H1 (cell line): Measurements from ENCODE around the gene PTCHD1.

Source experiments
- CTCF ChIP-seq, 3 experiments: IDR thresholded peaks; 1 replicate in 2 of 3; 2 replicates in 1 of 3; pipeline versions ENCODE4 v1.5.1 to v1.6.1; 2011; ENCODE audit warnings: low read length in 3 of 3, mild to moderate bottlenecking in 3 of 3, inconsistent platforms in 2 of 3, low read depth in 1 of 3, moderate library complexity in 1 of 3; ENCODE audit not compliant: insufficient read depth in 1 of 3; ENCODE audit errors: control extremely low read depth in 1 of 3
- EGR1 ChIP-seq: IDR thresholded peaks from 2 replicates; pipeline ENCODE4 v1.6.1; 2011; ENCODE audit warnings: low read depth, low read length, borderline replicate concordance
- FOSL1 ChIP-seq: IDR thresholded peaks from 2 replicates; pipeline ENCODE4 v1.6.1; 2011; ENCODE audit warnings: mild to moderate bottlenecking, low read depth, low read length, moderate library complexity; ENCODE audit not compliant: insufficient read depth
- POLR2AphosphoS5 ChIP-seq: IDR thresholded peaks from 2 replicates; pipeline ENCODE4 v1.6.1; 2011; ENCODE audit warnings: low read depth, low read length
- RFX5 ChIP-seq: IDR thresholded peaks from 2 replicates; pipeline ENCODE4 v1.6.1; 2011; ENCODE audit warnings: low read depth, low read length, improper control_type of control experiment, borderline replicate concordance

GRCh38 chrX:23366914-23367313 lies 32.3 kb downstream of the PTCHD1 start:
- TF ChIP-seq CTCF (IDR thresholded peaks at IDR 0.05; ENCODE audit: control extremely low read depth in 1 of 3, insufficient read depth in 1 of 3, low read depth in 1 of 3, low read length in 3 of 3) (no peak), EGR1 (no peak), RFX5 (no peak), POLR2AphosphoS5 (no peak), FOSL1 (no peak)
